Measurements from ENCODE around the gene SLC35B1.
"Not testable (repeated sequence)": the region's sequence is repeated elsewhere in the genome, so short reads cannot be mapped to it uniquely, and the experiment has no call there.

SLC35B1 gene

GRCh38 chr17:49696233-49696761 is 11.5 kb downstream of the SLC35B1 start:
- peak; percentile 70 to 81 for DNase-seq

DNA sequence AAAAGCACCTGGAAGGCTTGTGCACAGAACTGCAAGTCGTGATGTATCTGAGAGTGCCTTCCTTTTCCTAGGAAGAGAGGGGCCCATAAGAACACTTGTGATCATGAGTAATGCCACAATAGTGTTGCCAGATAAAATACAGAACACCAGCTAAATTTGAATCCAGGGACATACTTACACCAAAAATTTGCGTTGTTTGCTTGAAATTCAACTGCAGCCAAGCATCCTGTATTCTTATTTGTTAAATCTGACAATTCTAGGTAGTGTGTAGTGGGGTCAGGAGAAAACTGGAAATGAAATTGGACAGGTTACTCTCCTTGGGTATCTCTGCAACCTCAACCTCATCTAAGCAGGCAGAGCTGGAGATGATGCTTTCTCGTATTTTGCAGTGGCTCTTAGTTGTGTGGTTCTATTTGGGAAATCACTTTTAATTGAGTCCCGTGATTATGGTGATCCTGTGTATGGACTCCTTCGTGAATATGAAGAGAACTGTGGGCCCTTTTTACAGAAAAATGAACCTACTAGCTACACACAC is 12.0 kb downstream of the SLC35B1 start:
- DNase-seq = no peak

DNA sequence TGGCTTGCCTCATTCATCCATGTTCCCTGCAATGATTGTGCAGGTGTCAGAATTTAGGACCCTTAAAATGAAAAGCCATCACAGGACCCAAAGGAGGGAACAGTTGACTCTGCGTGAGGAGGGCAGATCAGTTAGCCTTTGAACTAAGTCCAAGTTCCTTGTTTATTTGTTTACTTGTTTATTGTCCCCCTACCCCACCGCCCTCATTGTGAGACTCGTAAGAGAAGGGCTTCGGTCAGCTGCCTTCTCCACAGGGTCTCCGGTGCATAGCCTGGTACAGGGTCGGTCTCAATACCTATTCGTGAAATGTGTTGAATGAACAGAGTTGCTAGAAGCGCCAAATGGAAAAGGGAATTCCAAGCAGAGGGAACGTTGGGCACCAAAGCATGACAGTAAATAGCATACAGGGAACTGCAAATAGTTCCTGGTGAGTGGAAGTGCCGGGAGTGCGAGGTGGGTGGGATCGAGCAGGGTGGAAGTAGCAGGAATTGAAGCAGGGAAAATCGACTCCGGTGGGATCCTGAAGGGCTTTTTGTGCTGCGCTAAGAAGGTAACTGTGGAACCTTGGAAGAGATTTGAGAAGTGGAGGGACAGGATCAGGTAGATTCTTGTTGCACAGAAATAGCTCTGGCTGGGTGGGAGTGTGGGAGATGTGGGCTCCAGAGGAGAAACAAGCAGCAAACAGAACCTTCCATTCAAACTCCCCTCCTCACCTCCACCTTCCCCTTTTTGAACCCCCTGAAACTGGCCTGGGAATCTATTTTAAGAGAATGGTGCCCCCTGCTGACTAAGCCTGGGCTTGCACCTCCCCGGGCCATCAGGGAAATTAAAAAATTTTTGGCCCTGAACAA is 12.7 kb downstream of the SLC35B1 start:
- peak; percentile 84 to 87 for DNase-seq

DNA sequence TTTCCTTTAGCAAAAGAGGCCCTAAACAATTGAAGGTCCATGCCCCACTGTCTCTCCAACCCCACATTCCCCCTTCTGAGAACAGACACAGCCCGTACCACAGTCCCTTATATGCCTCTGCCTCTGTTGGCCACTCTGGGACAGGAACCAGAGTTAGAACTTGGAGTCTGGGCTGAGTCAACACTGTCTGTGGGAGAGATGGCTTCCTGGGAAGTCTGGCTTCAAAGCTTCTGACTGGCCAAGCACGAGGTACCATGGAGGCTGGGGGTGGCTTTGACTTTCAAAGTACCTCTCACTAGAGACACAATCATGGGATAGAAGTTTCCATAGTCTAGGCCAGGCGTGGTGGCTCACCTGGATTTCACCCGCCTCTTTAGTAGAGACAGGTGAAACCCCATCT is 15.0 kb downstream of the SLC35B1 start:
- no peak for DNase-seq

DNA sequence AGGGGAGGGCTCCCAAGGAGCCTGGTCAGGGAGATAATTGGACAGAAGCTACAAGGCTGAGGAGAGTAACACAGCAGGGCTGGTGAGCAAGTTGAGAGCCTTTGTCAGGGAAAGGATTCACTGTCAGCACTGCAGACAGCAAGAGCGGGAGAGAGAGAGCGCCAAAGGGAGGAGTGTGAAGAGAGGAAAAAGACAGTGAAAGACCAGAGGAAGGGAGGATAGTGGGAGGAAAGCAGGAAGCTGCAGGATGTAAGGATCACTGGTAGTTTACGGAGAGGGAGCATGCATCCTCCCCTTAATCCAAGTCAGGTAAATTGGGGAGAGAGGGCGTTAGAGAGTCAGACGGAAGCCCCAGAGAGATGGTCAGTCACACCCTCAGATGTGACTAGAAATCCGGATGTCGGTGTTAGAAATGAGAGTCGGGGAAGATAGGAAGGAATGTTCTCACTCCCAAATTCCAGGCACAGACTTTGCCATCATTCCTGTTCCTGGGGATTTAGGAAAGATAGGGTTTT is 16.0 kb downstream of the SLC35B1 start:
- DNase-seq = no peak

DNA sequence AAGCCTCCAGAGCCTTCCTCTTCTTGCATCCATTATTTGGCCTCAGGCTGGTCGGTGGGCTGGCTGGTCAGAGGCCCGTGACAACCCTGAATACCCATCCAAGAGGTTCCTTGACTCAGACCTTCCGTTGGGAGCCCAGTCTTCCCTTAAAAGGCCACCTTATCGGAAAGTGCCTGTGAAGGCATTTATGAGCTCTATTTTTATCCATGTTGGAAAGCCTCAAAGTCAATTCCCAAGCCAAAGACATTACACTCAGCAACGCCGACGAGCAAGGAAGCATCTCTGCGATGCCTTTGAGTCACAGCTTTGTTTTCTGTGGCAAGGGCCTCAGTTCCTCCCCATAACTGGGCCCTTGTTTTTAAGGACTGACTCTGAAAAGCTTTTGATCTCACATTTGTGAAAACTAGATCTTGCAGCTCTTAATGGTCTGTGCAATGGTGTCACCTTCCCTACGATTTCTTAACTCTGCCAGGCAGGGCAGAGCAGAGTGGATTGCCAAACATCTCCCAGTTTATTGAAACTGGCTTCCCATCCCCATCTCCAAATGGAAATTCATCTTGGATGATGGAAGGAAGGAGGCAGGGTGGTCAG is 16.6 kb downstream of the SLC35B1 start:
- no peak for DNase-seq

GRCh38 chr17:49690256-49690655 is 17.5 kb downstream of the SLC35B1 start:
- DNase-seq = no peak

DNA sequence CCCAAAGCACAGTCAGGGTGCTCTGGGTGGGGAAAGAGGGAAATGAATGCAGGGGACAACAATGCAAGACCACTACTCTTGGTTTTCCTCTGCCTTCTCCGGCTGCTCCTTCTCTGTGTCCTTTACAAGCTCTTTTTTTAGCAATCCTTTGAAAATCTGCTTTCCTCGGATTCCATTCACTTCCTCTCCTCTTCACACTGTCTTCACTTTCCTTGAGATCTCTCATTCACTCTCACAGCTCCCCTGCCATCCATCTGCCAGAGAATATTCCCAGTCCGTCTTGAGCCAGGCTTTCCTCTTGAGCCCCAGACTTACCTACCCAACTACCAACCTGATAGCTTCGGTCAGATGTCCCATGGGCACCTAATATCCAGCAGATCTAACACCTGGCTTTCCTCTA is 18.9 kb downstream of the SLC35B1 start:
- no peak for DNase-seq

DNA sequence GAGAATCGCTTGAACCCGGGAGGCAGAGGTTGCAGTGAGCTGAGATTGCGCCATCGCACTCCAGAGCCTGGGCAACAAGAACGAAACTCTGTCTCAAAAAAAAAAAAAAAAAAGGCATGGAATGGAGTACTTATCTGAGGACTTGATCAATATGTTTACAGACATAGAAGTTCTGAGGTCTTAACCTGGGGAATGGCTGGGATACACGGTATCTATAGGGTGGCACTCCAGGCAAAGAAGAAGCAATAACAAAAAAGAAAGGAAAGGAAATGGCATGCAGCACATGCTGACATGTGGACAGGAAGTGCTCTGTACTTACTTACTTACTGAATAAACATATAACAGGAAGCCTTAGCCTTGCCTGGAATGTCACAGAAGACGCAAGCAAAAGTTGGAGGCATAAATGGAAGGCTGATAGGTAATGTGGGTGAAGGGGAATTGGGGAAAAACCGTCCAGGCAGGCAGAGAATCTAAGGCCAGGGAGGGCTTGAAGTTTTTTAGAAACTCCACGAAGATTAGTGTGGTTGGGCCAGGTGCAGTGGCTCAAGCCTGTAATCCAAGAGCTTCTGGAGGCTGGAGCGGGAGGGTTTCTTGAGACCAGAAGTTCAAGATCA is 19.8 kb downstream of the SLC35B1 start:
- DNase-seq = peak in 1 of 2 experiments; percentile 23

GRCh38 chr17:49681106-49681979 is 26.4 kb downstream of the SLC35B1 start:
- no peak for DNase-seq

- no peak for DNase-seq
Observed at GRCh38 chr17:49680314-49680713, 27.4 kb downstream of the SLC35B1 start.

- DNase-seq = peak; percentile 99
Observed at GRCh38 chr17:49677933-49678847, 29.6 kb downstream of the SLC35B1 start, which contains the start of gene SPOP. Gene SPOP, minus strand, starts transcription at chr17:49678097. Its CDS starts 55,287 bp downstream, at chr17:49622810.

GRCh38 chr17:49677134-49677932 is 30.4 kb downstream of the SLC35B1 start:
- DNase-seq = peak; percentile 95 to 96

GRCh38 chr17:49676276-49676868 is 31.4 kb downstream of the SLC35B1 start:
- DNase-seq = no peak

DNA sequence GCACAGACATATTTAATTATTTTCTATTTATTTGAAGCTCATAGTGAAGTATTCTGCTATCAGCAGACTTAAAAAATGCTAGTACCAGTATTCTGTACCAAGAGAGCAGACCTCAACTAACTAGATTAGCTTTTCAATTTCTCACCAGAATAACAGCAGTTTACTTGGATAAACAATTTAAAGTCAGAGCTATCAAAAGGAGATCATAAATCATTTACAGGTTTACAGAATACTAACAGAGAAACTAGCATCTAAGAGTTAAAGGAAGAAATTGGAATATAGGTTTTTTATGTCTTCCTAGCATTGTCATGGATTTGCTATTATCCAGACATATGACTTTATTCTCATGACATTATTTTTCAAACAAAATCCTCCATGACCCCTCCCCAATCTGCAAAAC is 33.3 kb downstream of the SLC35B1 start:
- no peak for DNase-seq

DNA sequence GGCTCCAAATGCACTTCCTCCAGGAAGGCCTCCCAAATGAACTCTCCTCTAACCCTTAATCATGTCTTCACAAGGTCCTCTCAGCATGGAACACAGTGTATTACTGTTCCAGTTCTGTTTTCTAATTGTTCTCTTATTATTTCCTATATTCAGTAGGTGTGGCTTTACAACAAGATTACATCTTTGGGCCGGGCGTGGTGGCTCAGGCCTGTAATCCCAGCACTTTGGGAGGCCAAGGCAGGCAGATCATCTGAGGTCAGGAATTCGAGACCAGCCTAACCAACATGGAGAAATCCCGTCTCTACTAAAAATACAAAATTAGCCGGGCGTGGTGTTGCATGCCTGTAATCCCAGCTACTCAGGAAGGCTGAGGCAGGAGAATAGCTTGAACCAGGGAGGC is 34.1 kb downstream of the SLC35B1 start:
- DNase-seq = not testable (repeated sequence)

GRCh38 chr17:49670641-49671040 is 37.1 kb downstream of the SLC35B1 start:
- DNase-seq = no peak

- no peak for DNase-seq
Observed at GRCh38 chr17:49670002-49670401, 37.8 kb downstream of the SLC35B1 start.

GRCh38 chr17:49667854-49668253 is 39.9 kb downstream of the SLC35B1 start:
- no peak for DNase-seq

All from activated CD4-positive, alpha-beta T cell treated with anti-CD3 and anti-CD28 coated beads, Interleukin-2, amount 50 U/mL, for 48 hours (primary cell).